Measurements from ENCODE around the gene CRADD. TPM values are rescaled to one million over a fixed set of nuclear protein-coding genes. Genes with fewer than 3 reads are reported as not detected.

CRADD gene
- total and polyA plus RNA-seq, 2 donors (not counting 3 experiments of a cell fraction or from before 2014, with no cell fraction given), result 11.7 to 14.5 TPM

DNA sequence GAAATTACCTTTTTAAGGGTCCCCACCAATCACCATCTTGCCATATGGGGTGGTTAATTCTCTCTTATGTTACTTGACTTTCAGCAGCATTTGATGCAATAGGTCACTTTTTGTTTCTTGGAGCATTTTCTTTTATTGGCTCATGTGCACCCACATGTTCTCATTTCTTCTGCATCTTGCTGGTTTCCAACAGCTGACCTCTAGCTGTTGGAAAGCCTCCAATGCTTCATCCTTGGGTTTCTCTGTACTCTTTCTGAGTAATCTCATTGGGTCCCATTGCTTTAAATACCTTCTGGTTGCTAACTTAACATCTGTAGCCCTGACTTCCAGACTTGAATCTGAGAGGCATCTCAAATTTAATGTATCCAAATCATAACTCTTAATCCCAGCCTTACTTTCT is 116.8 kb downstream of the CRADD start:
- intact Hi-C loops (cut with micrococcal nuclease) (no loop called here), dilution Hi-C loops (cut with MboI; ENCODE audit: extremely low pct_ligation_motif_present, low sequenced_read_pairs) (no loop called here)
- POLR2A ChIA-PET, result no interaction called here
- FAIRE-seq (no peak), DNase-seq (ENCODE audit: low read depth, low spot score) (no peak)
- H3K9me1 ChIP-seq (replicated peaks; ENCODE audit: control insufficient read depth, extremely low read depth, insufficient read depth, low read length), result no peaks in the 10 kb centered on the region
- H3K4me1 ChIP-seq (ENCODE audit: control insufficient read depth, extremely low read depth, insufficient read depth, low read length), result peaks cover 11% of the 10 kb centered on the region
- no TSS peak for BruUV-seq (replicated peaks)
- H2AFZ ChIP-seq (ENCODE audit: low read depth, low read length), result no peak overlapping the region
- H3K4me2 ChIP-seq (ENCODE audit: insufficient read depth, low read length), result no peak overlapping the region
- no peak overlapping the region for H3K4me3 ChIP-seq (replicated peaks in 1 of 3; ENCODE audit: insufficient read depth in 1 of 3, low read depth in 1 of 3, low read length in 3 of 3)
- no peaks in the 10 kb centered on the region for H3K79me2 ChIP-seq (ENCODE audit: control insufficient read depth, insufficient read depth, low read length)
- H3K36me3 ChIP-seq (ENCODE audit: control insufficient read depth in 2 of 2, extremely low read depth in 1 of 2, insufficient read depth in 2 of 2, low read length in 2 of 2), result no peaks in the 10 kb centered on the region
- CTCF ChIA-PET, result interaction anchor here (1.5 kb wide), 1 partner anchor 9 kb away, joined by 5 read pairs; no protein-coding TSS in a partner anchor
- H3K27ac ChIP-seq (ENCODE audit: insufficient read depth, low read depth, low read length), result no peak overlapping the region
- H3K27me3 ChIP-seq (ENCODE audit: control insufficient read depth in 2 of 2, insufficient read depth in 2 of 2, low read length in 2 of 2), result no peaks in the 10 kb centered on the region
- no peak overlapping the region for H3K9ac ChIP-seq (replicated peaks; ENCODE audit: extremely low read depth, insufficient read depth, low read length)
- no peaks in the 10 kb centered on the region for H3K9me3 ChIP-seq (replicated peaks; ENCODE audit: control insufficient read depth, insufficient read depth, low read length)
- no peak for TF ChIP-seq FOS (IDR thresholded peaks at IDR 0.05; ENCODE audit: borderline replicate concordance, insufficient read depth, low read length)
- TF ChIP-seq, protein P1, sequence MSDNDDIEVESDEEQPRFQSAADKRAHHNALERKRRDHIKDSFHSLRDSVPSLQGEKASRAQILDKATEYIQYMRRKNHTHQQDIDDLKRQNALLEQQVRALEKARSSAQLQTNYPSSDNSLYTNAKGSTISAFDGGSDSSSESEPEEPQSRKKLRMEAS (IDR thresholded peaks at IDR 0.05; ENCODE audit: insufficient read depth, insufficient read length), result no peak
- TF ChIP-seq, protein P2, sequence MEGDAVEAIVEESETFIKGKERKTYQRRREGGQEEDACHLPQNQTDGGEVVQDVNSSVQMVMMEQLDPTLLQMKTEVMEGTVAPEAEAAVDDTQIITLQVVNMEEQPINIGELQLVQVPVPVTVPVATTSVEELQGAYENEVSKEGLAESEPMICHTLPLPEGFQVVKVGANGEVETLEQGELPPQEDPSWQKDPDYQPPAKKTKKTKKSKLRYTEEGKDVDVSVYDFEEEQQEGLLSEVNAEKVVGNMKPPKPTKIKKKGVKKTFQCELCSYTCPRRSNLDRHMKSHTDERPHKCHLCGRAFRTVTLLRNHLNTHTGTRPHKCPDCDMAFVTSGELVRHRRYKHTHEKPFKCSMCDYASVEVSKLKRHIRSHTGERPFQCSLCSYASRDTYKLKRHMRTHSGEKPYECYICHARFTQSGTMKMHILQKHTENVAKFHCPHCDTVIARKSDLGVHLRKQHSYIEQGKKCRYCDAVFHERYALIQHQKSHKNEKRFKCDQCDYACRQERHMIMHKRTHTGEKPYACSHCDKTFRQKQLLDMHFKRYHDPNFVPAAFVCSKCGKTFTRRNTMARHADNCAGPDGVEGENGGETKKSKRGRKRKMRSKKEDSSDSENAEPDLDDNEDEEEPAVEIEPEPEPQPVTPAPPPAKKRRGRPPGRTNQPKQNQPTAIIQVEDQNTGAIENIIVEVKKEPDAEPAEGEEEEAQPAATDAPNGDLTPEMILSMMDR (IDR thresholded peaks at IDR 0.05; ENCODE audit: extremely low read depth in 1 of 2, insufficient read depth in 1 of 2, low read depth in 1 of 2, low read length in 2 of 2), result no peak
- no peak for TF ChIP-seq MYC (IDR thresholded peaks at IDR 0.05; ENCODE audit: low read depth, low read length)
- no peak for TF ChIP-seq GATA2 (IDR thresholded peaks at IDR 0.05; ENCODE audit: insufficient read depth, insufficient read length, low read depth, low read length)
- TF ChIP-seq EZH2 (IDR thresholded peaks at IDR 0.05; ENCODE audit: borderline replicate concordance, low read depth, low read length, severe bottlenecking), result no peak
- TF ChIP-seq POLR2A (IDR thresholded peaks at IDR 0.05; ENCODE audit: low read depth, low read length), result no peak
- TF ChIP-seq JUN (IDR thresholded peaks at IDR 0.05; ENCODE audit: borderline replicate concordance, insufficient read depth, insufficient read length, low read depth), result no peak
- no peak for TF ChIP-seq POLR2AphosphoS5 (IDR thresholded peaks at IDR 0.05; ENCODE audit: insufficient read depth, low read depth, low read length)
- no peaks in the 10 kb centered on the region for H4K20me1 ChIP-seq (replicated peaks; ENCODE audit: control insufficient read depth, extremely low read depth, insufficient read depth, low read length)
